Measurements from ENCODE around the gene RPS13.

The RPS13 gene

DNA sequence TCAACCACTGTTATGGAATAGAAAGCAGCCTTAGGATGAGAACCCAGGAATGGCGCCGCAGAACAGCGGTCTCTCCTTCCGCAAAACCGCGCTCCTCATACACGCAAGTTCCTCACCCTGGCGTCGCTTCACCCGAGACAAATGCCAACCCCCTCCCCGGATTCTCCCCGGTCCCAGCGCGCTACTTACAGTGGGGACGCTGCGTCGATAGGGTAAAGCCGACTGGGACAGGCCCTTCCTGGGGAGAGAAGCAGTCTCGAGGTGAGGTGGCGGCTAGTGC is 287 bp downstream of the RPS13 start:
- Histone ChIP-seq H3K36me3 (replicated peaks; ENCODE audit: low read depth, low read length) (peaks cover 32% of the 10 kb centered on the region), H3K4me1 (ENCODE audit: low read length) (peaks cover 14% of the 10 kb centered on the region), H3K4me2 (ENCODE audit: low read length) (peak overlapping the region; percentile 100), H3K27me3 (ENCODE audit: low read depth, low read length) (no peaks in the 10 kb centered on the region), H4K20me1 (ENCODE audit: insufficient read depth, low read length) (0 out of 2 replicates have a peak, but pooled peaks cover 5% of the 10 kb centered on the region), H3K27ac (ENCODE audit: low read length) (peak overlapping the region; percentile 75), H3K4me3 (ENCODE audit: low read length) (peak overlapping the region; percentile 92), H3K9me3 (ENCODE audit: insufficient read depth, low read length) (no peaks in the 10 kb centered on the region), H2AFZ (ENCODE audit: low read depth, low read length) (no peak overlapping the region), H3K9ac (ENCODE audit: low read length) (peak overlapping the region; percentile 99), H3K79me2 (ENCODE audit: low read length) (peaks cover 42% of the 10 kb centered on the region)
- TF ChIP-seq, protein P1, sequence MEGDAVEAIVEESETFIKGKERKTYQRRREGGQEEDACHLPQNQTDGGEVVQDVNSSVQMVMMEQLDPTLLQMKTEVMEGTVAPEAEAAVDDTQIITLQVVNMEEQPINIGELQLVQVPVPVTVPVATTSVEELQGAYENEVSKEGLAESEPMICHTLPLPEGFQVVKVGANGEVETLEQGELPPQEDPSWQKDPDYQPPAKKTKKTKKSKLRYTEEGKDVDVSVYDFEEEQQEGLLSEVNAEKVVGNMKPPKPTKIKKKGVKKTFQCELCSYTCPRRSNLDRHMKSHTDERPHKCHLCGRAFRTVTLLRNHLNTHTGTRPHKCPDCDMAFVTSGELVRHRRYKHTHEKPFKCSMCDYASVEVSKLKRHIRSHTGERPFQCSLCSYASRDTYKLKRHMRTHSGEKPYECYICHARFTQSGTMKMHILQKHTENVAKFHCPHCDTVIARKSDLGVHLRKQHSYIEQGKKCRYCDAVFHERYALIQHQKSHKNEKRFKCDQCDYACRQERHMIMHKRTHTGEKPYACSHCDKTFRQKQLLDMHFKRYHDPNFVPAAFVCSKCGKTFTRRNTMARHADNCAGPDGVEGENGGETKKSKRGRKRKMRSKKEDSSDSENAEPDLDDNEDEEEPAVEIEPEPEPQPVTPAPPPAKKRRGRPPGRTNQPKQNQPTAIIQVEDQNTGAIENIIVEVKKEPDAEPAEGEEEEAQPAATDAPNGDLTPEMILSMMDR (IDR thresholded peaks at IDR 0.05; ENCODE audit: low read depth, low read length): no peak
- no peak for TF ChIP-seq EZH2phosphoT487 (IDR thresholded peaks at IDR 0.05; ENCODE audit: low read depth)

DNA sequence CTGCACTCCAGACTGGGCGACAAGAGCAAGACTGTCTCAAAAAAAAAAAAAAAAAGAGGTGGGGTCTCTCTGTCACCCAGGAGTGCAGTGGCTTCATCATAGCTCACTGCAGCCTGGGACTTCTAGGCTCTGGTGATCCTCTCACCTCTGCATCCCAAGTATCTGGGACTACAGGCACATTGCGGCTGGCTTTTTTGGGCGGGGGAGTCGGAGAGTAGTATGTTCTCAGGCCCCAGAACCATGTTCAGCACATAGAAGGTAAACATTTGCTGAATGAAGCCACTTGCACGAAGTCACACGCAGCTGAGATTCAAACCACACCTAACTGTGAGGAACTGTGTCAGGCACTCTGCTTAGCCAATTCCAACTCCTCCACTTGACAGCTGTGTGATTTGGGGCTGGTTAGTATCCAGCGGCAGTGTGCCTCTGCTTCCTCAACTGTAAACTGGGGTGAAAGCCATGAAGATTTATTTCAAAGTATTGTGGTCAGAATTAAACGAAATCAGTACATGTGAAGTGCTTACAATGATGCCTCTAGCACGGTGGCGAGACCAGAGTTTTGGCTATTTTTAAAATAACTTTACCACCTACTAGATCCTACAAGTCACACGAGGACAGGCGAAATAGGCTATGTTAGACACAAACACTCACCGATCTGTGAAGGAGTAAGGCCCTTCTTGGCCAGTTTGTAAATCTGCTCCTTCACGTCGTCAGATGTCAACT is 789 bp downstream of the RPS13 start:
- Histone ChIP-seq H2AFZ (ENCODE audit: low read depth, low read length) (no peak overlapping the region), H3K79me2 (ENCODE audit: low read length) (peaks cover 42% of the 10 kb centered on the region), H3K4me3 (ENCODE audit: low read length) (peak overlapping the region; percentile 92), H3K4me2 (ENCODE audit: low read length) (peak overlapping the region; percentile 100), H3K36me3 (replicated peaks; ENCODE audit: low read depth, low read length) (peaks cover 32% of the 10 kb centered on the region), H3K9ac (ENCODE audit: low read length) (peak overlapping the region; percentile 99), H3K4me1 (ENCODE audit: low read length) (peaks cover 14% of the 10 kb centered on the region), H3K27ac (ENCODE audit: low read length) (peak overlapping the region; percentile 75), H3K27me3 (ENCODE audit: low read depth, low read length) (no peaks in the 10 kb centered on the region), H4K20me1 (ENCODE audit: insufficient read depth, low read length) (0 out of 2 replicates have a peak, but pooled peaks cover 5% of the 10 kb centered on the region), H3K9me3 (ENCODE audit: insufficient read depth, low read length) (no peaks in the 10 kb centered on the region)
- TF ChIP-seq EZH2phosphoT487 (IDR thresholded peaks at IDR 0.05; ENCODE audit: low read depth): no peak
- TF ChIP-seq, protein P1 (IDR thresholded peaks at IDR 0.05; ENCODE audit: low read depth, low read length): no peak

DNA sequence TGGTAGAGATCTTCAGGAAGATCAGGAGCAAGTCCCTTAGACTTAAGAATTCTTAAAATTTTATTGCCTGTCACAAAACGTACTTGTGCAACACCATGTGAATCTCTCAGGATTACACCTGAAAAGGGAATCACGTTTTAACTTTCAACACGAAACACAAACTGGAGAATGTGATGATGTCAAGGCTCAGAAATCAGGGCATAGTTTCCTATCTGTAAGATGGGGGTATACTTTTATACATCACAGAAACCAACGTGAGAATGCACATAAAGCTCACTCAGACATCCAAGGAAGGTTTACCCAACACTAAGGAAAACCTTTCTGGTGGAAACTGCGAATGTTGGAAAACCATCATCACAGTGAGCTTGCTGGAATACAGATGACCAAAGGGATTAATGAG is 2.0 kb downstream of the RPS13 start:
- H3K79me2 ChIP-seq (ENCODE audit: low read length): peaks cover 42% of the 10 kb centered on the region
- no peak overlapping the region for H3K27ac ChIP-seq (ENCODE audit: low read length)
- H3K4me1 ChIP-seq (ENCODE audit: low read length): peaks cover 14% of the 10 kb centered on the region
- 0 out of 2 replicates have a peak, but pooled peaks cover 5% of the 10 kb centered on the region for H4K20me1 ChIP-seq (ENCODE audit: insufficient read depth, low read length)
- peaks cover 32% of the 10 kb centered on the region for H3K36me3 ChIP-seq (replicated peaks; ENCODE audit: low read depth, low read length)
- H2AFZ ChIP-seq (ENCODE audit: low read depth, low read length): no peak overlapping the region
- no peaks in the 10 kb centered on the region for H3K27me3 ChIP-seq (ENCODE audit: low read depth, low read length)
- 0 out of 2 replicates have a peak overlapping the region, but pooled peaks have one; percentile 8 for H3K9ac ChIP-seq (ENCODE audit: low read length)
- peak overlapping the region; percentile 92 for H3K4me3 ChIP-seq (ENCODE audit: low read length)
- TF ChIP-seq, protein P1 (IDR thresholded peaks at IDR 0.05; ENCODE audit: low read depth, low read length): no peak
- TF ChIP-seq EZH2phosphoT487 (IDR thresholded peaks at IDR 0.05; ENCODE audit: low read depth): no peak
- peak overlapping the region; percentile 100 for H3K4me2 ChIP-seq (ENCODE audit: low read length)
- H3K9me3 ChIP-seq (ENCODE audit: insufficient read depth, low read length): no peaks in the 10 kb centered on the region

DNA sequence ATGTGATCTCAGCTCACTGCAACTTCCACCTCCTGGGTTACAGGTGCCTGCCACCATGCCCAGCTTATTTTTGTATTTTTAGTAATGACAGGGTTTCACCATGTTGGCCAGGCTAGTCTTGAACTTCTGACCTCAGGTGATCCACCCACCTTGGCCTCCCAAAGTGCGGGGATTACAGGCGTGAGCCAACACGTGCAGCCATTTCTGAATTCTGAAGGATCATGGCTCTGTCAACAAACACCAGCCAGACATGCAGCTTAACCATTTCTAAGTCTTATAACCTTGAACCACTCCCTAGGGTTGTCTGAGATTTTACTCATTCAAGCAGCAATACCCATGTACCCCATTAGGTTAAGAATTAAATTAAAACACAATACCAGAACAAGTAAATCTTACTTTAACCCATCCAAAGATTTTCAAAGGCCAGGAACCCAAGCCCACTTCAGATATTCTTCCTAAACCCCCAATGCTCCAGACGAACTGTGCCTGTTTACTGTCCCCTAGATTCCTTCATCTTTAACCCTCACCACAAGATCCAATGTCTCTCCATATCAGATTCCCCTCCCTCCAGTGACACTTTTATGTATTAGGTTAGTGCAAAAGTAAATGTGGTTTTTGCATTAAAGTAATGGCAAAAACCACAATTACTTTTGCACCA is 4.0 kb downstream of the RPS13 start:
- Histone ChIP-seq H3K79me2 (ENCODE audit: low read length) (peaks cover 40% of the 10 kb centered on the region), H3K4me1 (ENCODE audit: low read length) (peaks cover 14% of the 10 kb centered on the region), H3K4me2 (ENCODE audit: low read length) (no peak overlapping the region), H2AFZ (ENCODE audit: low read depth, low read length) (no peak overlapping the region), H3K36me3 (replicated peaks; ENCODE audit: low read depth, low read length) (peaks cover 32% of the 10 kb centered on the region), H3K27ac (ENCODE audit: low read length) (no peak overlapping the region), H3K27me3 (ENCODE audit: low read depth, low read length) (no peaks in the 10 kb centered on the region), H3K9ac (ENCODE audit: low read length) (no peak overlapping the region), H3K4me3 (ENCODE audit: low read length) (no peak overlapping the region), H3K9me3 (ENCODE audit: insufficient read depth, low read length) (no peaks in the 10 kb centered on the region), H4K20me1 (ENCODE audit: insufficient read depth, low read length) (0 out of 2 replicates have a peak, but pooled peaks cover 5% of the 10 kb centered on the region)
- TF ChIP-seq, protein P1 (IDR thresholded peaks at IDR 0.05; ENCODE audit: low read depth, low read length): no peak
- TF ChIP-seq EZH2phosphoT487 (IDR thresholded peaks at IDR 0.05; ENCODE audit: low read depth): no peak
